ENCODE data around the gene SLIT3. TPM values are rescaled to one million over a fixed set of nuclear protein-coding genes. Genes with fewer than 3 reads are reported as not detected.

SLIT3 gene
- total and polyA plus RNA-seq, 4 donors: 4.6 to 48.5 (median 19.8) TPM

GRCh38 chr5:168910874-168911273 lies 390.1 kb downstream of the SLIT3 start:
- H3K4me1 ChIP-seq (ENCODE audit: control insufficient read depth in 5 of 5, insufficient read depth in 5 of 5, low read length in 5 of 5): no peaks in the 10 kb centered on the region
- TF ChIP-seq, protein P1, sequence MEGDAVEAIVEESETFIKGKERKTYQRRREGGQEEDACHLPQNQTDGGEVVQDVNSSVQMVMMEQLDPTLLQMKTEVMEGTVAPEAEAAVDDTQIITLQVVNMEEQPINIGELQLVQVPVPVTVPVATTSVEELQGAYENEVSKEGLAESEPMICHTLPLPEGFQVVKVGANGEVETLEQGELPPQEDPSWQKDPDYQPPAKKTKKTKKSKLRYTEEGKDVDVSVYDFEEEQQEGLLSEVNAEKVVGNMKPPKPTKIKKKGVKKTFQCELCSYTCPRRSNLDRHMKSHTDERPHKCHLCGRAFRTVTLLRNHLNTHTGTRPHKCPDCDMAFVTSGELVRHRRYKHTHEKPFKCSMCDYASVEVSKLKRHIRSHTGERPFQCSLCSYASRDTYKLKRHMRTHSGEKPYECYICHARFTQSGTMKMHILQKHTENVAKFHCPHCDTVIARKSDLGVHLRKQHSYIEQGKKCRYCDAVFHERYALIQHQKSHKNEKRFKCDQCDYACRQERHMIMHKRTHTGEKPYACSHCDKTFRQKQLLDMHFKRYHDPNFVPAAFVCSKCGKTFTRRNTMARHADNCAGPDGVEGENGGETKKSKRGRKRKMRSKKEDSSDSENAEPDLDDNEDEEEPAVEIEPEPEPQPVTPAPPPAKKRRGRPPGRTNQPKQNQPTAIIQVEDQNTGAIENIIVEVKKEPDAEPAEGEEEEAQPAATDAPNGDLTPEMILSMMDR (IDR thresholded peaks at IDR 0.05; ENCODE audit: control extremely low read depth, extremely low read depth): no peak
- no peak overlapping the region for H3K27ac ChIP-seq (ENCODE audit: low read depth in 1 of 2, low read length in 1 of 2)
- H3K9me3 ChIP-seq (ENCODE audit: control insufficient read depth in 4 of 4, insufficient read depth in 3 of 4, low read length in 3 of 4): no peaks in the 10 kb centered on the region
- no peak for ATAC-seq (ENCODE audit: insufficient read depth, low FRiP score)
- no peak overlapping the region for H3K9ac ChIP-seq (ENCODE audit: insufficient read depth in 1 of 2, low read length in 2 of 2)
- no peaks in the 10 kb centered on the region for H3K36me3 ChIP-seq (ENCODE audit: control insufficient read depth in 4 of 4, insufficient read depth in 4 of 4, low read length in 4 of 4)
- WGBS, 2 donors: 78 to 80% methylated on average over 6 of the region's 6 CpGs
- DNase-seq: no peak
- no peak overlapping the region for H3K4me3 ChIP-seq
- peaks cover 0 to 17% (median 0%) of the 10 kb centered on the region in 3 donors for H3K27me3 ChIP-seq (ENCODE audit: control insufficient read depth in 3 of 3, insufficient read depth in 3 of 3, low read length in 2 of 3)

DNA sequence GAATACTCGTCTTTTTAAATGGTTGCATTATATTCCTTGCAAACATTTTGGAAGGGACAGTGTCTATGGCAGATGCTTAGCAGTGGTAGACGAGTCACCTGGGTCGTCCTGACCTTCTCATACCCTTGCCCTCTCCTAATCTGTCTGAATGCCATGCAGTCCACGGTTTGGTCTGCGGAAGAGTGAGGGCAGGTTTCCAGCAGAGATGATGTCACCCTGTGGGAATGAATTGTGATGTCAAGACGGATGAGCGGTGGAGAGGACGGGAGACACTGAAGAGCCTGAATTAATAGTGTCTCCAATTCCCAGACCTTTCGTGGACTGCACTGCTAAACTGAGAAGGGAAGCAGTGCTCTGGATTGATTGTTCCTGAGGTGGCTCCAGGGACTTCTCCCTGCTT lies 392.7 kb downstream of the SLIT3 start:
- H3K4me1 ChIP-seq (ENCODE audit: control insufficient read depth in 5 of 5, insufficient read depth in 5 of 5, low read length in 5 of 5): no peaks in the 10 kb centered on the region
- DNase-seq (no peak), ATAC-seq (ENCODE audit: insufficient read depth, low FRiP score) (no peak)
- H3K36me3 ChIP-seq (ENCODE audit: control insufficient read depth in 4 of 4, insufficient read depth in 4 of 4, low read length in 4 of 4): no peaks in the 10 kb centered on the region
- H3K9me3 ChIP-seq (ENCODE audit: control insufficient read depth in 4 of 4, insufficient read depth in 3 of 4, low read length in 3 of 4): no peaks in the 10 kb centered on the region
- peaks cover 0 to 10% (median 0%) of the 10 kb centered on the region in 3 donors for H3K27me3 ChIP-seq (ENCODE audit: control insufficient read depth in 3 of 3, insufficient read depth in 3 of 3, low read length in 2 of 3)
- TF ChIP-seq, protein P1 (IDR thresholded peaks at IDR 0.05; ENCODE audit: control extremely low read depth, extremely low read depth): no peak
- WGBS, 2 donors: 56 to 76% methylated on average over 9 of the region's 9 CpGs
- no peak overlapping the region for H3K27ac ChIP-seq (ENCODE audit: low read depth in 1 of 2, low read length in 1 of 2)
- no peak overlapping the region for H3K9ac ChIP-seq (ENCODE audit: insufficient read depth in 1 of 2, low read length in 2 of 2)
- no peak overlapping the region for H3K4me3 ChIP-seq

- WGBS, 2 donors: 79 to 89% methylated on average over 2 of the region's 2 CpGs
- H3K36me3 ChIP-seq (ENCODE audit: control insufficient read depth in 4 of 4, insufficient read depth in 4 of 4, low read length in 4 of 4): no peaks in the 10 kb centered on the region
Measured at GRCh38 chr5:168903061-168903460, 397.9 kb downstream of the SLIT3 start.

More at GRCh38 chr5:168903061-168903460, 397.9 kb downstream of the SLIT3 start:
- H3K27me3 ChIP-seq (ENCODE audit: control insufficient read depth in 3 of 3, insufficient read depth in 3 of 3, low read length in 2 of 3): no peaks in the 10 kb centered on the region
- TF ChIP-seq, protein P1 (IDR thresholded peaks at IDR 0.05; ENCODE audit: control extremely low read depth, extremely low read depth): no peak
- H3K9ac ChIP-seq (ENCODE audit: insufficient read depth in 1 of 2, low read length in 2 of 2): no peak overlapping the region
- H3K27ac ChIP-seq (ENCODE audit: low read depth in 1 of 2, low read length in 1 of 2): no peak overlapping the region
- no peak for ATAC-seq (ENCODE audit: insufficient read depth, low FRiP score)
- no peaks in the 10 kb centered on the region for H3K9me3 ChIP-seq (ENCODE audit: control insufficient read depth in 4 of 4, insufficient read depth in 3 of 4, low read length in 3 of 4)
- no peak for DNase-seq
- no peaks in the 10 kb centered on the region for H3K4me1 ChIP-seq (ENCODE audit: control insufficient read depth in 5 of 5, insufficient read depth in 5 of 5, low read length in 5 of 5)
- no peak overlapping the region for H3K4me3 ChIP-seq
